NK-92 (cell line): ENCODE results near the gene NEK11.

Experiments
- DNase-seq: peaks from one replicate; lab custom pipeline; 2025; ENCODE audit not compliant: unreplicated experiment; lab: John Stamatoyannopoulos, UW

Gene NEK11

GRCh38 chr3:131393868-131394267, 367.2 kb downstream of the NEK11 start:
- no peak for DNase-seq

- DNase-seq: no peak
Measured at GRCh38 chr3:131394400-131394799, 367.7 kb downstream of the NEK11 start.

- DNase-seq: no peak
Measured at GRCh38 chr3:131396170-131396569, 369.5 kb downstream of the NEK11 start.

GRCh38 chr3:131397889-131398288, 371.2 kb downstream of the NEK11 start:
- DNase-seq: no peak
